22Rv1 (cell line): ENCODE data around the gene DMBX1.

Source experiments
- ZFX ChIP-seq: fragments of 450-650 bp; IDR thresholded peaks from 2 replicates; pipeline ENCODE4 v1.6.1; 2017; ENCODE audit warnings: antibody characterized with exemption, borderline replicate concordance
- TF ChIP-seq, protein P1 (sequence below): fragments of 450-650 bp; IDR thresholded peaks from 2 replicates; pipeline ENCODE4 v1.5.1; 2017; ENCODE audit warnings: mild to moderate bottlenecking

DNA sequence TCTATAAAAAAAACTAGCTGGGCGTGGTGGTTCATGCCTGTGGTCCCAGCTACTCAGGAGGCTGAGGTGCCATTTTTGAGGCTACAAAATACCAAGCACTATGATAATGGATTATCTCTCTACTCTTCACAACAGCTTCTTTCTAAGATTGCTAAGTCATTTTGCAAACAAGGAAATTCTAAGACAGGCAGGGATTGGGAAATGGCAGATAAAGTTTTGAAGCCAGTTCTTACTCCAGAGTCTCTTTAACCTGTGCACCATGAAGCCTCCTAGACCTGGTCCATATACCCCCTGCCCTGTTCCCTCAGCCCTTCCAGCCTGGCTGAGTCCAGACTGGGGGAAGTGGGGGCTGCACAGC, 39.5 kb upstream of the DMBX1 start:
- TF ChIP-seq, protein P1, sequence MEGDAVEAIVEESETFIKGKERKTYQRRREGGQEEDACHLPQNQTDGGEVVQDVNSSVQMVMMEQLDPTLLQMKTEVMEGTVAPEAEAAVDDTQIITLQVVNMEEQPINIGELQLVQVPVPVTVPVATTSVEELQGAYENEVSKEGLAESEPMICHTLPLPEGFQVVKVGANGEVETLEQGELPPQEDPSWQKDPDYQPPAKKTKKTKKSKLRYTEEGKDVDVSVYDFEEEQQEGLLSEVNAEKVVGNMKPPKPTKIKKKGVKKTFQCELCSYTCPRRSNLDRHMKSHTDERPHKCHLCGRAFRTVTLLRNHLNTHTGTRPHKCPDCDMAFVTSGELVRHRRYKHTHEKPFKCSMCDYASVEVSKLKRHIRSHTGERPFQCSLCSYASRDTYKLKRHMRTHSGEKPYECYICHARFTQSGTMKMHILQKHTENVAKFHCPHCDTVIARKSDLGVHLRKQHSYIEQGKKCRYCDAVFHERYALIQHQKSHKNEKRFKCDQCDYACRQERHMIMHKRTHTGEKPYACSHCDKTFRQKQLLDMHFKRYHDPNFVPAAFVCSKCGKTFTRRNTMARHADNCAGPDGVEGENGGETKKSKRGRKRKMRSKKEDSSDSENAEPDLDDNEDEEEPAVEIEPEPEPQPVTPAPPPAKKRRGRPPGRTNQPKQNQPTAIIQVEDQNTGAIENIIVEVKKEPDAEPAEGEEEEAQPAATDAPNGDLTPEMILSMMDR = no peak
- TF ChIP-seq ZFX = no peak
